8988T (cell line): ENCODE measurements around the gene JAML.

Experiments
- DNase-seq: peaks from one replicate; pipeline ENCODE4 v3.0.0; 2011

The JAML gene

DNA sequence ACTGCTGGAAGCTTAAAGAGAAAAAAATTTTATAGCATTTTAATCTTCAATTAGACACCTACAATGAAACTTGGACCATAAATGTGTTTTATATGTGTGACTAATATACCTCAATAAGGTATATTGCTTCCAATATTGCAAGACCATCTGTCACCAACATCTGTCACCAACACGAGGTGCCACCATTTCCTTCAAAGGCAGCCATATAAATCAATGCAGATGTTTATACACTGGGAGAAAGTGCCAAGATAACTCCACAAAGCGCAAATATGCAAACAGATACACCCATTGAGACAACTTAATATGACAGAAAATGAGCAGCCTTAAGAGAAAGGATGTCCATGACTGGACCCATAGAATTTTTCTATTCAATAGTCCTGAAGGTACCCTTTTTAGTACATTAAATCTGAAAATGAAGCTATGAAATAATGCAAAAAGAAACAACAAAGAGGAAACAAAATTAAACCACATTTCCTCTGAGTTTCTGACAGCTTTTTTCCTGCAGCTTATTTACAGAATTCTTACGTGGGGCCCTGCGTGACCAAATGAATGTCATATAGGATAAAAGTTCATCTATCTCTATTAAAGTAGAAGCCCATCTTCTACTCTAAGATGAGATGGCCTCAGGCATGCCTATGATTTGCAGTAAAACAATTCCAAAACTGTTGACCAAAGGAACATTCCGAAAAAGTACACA lies 14.8 kb upstream of the JAML start:
- no peak for DNase-seq

DNA sequence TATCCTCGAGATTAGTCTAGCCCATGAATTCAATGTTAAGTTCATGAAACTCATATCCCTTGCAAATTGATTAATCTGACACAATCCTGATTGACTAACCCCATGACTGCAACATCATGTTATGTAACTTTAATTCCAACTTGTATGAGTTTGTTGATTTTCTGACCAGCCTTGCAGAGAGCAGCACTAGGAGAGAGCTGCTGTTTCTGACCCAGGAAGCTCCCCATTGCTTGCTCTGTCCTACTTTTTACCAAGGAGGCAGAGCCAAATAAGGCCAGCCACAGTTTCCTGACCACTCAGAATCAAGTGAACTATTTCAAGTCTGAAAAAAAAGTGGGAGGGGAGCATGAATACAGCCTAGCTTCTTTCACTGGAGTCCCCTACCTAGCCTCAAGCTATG lies 14.1 kb upstream of the JAML start:
- no peak for DNase-seq

DNA sequence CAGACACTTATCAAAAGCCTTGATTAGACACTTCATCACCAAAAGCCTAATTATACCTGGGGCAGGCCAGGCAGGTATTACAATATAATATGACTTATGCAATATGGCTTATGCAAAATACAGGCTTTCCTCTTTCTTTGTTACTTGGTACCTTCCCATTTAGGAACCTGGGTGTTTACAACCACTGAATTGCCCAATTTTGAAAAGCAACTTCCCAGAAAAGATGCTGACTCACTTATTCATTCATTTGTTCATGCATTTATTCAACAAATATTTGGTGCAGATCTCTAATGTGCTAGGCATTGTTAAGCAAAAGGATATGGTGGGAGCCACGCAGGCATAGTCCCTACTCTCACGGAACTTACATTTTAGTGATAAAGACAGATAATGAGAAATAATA lies 13.6 kb upstream of the JAML start:
- DNase-seq: no peak

- no peak for DNase-seq
Measured at GRCh38 chr11:118236170-118236569, 11.4 kb upstream of the JAML start.

- DNase-seq: no peak
Measured at GRCh38 chr11:118234833-118235232, 10.0 kb upstream of the JAML start.

DNA sequence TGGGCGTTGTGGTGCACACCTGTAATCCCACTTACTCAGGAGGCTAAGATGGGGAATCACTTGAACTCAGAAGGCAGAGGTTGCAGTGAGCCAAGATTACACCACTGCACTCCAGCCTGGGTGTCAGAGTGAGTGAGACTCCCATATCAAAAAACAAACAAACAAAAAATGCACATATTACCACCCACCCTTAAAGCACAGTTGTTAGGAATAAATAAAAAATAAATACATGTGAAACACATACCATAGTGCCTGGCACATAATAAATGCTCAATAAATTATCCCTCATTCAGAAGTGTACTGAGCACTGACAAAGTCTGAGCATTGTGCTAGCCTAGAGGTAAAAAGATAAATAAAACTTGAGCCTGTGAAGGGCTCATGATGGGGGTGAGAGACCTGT lies 9.0 kb upstream of the JAML start:
- DNase-seq: no peak

DNA sequence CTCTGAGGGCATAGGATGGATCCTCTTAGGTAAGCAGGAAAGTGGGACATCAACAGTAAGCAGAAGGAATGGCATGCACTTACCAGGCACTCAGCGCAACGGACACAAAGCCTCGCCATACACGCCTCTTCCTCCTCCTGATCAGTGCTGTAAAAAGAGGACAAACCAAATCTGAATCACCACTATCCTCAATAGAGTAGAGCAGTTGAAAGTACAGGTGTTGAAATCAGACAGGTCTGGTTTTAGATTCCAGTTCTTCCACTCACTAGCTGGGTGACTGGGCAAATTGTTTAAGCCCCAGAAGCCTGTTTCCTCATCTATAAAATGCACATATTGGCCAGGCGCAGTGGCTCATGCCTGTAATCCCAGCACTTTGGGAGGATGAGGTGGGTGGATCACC lies 8.6 kb upstream of the JAML start:
- no peak for DNase-seq

DNA sequence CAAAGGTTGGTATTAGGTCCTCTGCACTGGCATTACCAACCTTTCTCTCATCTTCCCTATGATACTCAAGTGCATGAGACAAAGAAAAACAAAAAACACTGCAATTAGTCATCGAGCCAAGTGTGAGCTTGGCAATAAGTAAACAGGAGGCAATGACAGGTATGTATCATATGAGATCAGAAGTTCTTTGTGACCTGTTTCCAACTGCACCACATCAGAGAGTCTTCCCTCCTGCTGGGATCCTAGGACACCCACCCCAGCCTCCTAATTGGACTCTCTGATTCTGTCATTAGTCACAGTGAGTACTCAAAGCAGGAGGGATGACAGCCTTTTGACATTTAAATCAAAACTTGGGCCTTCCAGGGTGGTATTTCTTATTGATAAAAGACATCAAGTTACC lies 7.8 kb upstream of the JAML start:
- DNase-seq: no peak

GRCh38 chr11:118231461-118231860 lies 6.7 kb upstream of the JAML start:
- no peak for DNase-seq

- DNase-seq: no peak
Measured at GRCh38 chr11:118230088-118230487, 5.3 kb upstream of the JAML start.

DNA sequence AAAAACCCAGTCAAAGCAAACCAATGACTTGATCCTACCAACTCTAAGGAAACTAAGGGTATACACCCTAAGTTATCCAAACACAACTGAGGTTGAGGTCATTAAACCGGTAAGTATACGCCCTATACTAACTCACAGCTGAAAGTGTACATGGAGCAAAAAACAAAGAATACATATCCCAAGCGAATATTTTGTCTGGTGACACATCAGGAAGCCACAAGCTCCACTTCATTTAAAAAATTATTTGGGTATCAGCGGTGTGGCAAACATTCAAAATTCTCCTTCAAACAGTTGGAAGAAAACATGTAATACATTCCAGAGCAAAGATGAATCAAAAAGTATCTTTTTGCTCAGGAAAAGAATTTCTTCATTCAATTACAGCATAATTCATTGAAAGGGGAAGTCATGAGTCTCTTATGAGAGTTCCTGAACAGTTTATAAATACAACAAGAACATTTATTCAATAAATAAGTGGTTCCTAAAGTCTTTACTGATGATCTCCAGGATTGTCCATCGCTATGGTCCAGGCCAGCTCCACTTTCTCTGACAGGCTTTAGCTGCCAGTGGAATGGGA lies 4.5 kb upstream of the JAML start:
- no peak for DNase-seq

DNA sequence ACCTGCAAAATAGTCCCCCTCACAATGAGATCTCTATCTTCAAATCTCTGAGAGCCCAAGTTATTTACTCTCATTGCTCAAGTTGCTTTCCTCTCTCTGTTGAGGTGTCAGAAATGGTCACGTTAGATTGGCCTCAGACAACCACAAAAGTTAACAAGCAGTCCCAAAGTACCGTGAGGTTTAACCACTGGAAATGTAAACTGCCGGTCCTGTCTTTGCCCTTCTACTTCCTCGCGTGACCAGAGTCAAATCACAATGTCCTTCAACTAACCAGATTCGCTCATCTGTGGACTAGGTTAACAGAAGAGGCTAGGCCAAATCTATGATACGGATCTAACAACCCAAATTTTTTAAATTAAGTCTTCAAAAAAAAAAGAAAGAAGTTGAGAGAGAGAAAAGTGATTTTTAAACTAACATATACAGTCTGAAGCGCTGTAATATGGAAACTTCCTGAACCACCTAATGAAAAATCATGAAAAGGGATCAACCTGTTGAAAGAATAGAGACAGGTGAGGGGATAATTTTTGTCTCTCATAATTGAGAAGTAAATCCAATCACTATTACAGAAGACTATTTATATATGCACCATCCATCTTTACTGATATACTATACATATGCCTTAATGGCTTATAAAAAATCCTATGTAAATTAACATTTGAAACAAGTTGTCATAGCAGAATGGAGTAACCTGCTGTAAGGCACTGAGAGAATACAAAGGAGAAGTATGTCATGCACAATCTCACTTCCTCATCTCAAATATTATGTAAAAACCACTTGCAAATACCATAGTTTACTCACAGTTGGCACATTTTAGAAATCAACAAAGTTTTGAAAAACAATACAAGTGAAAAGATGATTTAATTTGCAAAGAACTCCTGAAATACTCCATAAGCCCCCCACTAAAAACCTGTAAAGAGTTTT lies 3.3 kb upstream of the JAML start:
- no peak for DNase-seq

DNA sequence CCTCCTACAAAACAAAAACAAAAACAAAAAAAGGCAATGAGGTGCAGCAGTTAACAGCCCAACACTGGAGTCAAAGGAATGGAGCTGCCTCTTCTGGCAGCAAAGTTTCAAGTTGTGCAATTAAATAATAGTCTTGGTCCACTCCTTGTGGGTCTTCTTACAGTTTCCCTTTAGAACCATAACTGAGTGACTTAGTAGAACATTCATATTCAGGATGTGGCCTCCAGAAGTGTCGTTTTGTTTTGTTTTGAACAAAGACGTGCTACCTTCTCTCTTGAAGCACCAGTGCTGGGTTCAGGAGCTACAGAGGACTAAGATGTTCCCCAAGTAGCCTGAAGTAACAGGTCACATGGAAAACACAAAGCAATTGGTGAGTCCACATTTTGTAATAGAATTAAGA lies 2.0 kb upstream of the JAML start:
- DNase-seq: no peak

DNA sequence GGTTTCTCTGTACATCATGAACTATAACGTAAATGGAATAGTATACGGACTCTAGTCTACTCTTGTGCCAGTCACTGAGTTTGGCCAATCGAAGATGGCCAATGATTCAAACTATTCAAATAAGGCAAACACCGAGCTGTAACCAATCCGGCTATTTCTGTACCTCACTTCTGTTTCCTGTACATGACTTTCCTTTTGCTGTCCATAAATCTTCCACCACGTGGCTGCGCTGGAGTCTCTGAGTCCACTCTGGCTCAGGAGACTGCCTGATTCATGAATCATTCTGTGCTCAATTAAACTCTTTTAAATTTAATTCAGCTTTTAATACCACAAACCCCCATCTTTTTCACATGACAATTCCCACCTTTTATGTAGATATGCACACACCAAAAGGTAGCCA lies 1.5 kb upstream of the JAML start:
- no peak for DNase-seq

DNA sequence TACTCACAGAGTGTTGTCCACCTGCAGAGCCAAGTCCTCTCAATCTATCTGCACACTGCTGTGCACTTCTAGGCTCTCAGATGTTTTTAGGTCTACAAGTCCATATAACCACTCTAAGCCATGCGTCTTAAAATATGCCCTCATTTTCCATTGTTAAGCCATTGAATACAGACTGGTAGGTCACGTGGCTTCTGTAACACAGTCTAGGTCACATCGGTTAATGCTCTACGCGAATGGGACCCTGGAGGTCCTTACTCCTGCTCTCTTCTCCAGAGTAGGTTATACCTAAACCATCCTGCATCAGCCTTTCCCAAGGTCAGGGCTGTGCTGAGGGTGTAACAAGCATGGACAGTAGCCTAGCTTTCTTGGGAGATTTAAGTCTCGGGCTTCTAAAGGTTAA lies 819 bp downstream of the JAML start:
- DNase-seq: no peak

DNA sequence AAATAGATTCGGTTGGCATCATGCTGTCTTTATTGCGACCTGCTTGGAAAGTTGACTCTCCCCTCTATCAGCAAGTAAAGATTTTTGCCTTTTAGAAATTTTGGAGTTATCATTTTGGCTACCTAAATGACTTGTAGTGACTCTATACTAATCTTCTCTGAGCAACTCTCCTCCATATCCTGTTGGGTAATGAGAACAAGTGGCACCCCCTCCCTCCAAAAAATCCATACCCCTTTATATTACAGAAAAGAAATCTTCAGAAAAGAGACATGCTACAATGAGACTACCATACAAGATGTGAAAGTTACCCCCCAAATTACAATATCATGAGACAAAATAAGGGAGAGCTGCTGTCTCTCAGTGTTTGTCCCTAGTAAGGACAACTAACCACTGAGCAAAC lies 1.2 kb downstream of the JAML start:
- DNase-seq: no peak

DNA sequence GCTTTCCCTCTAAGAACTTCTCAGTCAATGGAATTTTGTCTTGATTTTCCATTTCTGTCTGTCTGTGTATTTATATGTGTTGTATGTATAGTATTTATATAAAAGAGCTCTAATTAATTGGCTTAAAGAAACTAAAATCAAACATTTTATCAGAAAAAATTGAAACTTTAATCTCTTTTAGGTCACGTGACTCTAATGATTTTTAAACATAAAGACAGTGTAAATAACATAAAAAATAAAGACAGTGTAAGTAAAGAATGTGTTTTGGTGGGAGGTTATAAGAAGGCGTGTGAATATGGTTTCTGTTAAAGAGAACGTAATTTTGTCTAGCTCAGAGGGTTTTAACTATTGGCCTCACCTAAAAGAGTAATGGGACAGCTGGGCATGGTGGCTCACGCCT lies 2.4 kb downstream of the JAML start:
- no peak for DNase-seq

DNA sequence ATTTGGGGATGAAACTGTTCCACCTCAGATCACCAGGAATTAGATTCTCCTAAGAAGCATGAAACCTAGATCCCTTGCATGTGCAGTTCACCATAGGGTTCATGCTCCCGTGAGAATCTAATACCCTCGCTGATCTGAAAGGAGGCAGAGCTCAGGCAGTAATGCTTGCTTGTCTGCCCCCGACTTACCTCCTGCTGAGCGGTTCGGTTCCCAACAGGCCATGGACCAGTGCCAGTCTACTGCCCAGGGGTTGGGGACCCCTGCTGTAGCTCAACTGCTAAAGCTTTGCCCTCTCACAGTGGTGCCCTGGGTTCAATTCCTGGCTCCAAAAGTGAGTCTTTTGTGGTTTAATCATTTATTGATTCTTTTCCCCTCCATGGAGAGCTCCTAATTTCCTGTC lies 3.4 kb downstream of the JAML start:
- no peak for DNase-seq

DNA sequence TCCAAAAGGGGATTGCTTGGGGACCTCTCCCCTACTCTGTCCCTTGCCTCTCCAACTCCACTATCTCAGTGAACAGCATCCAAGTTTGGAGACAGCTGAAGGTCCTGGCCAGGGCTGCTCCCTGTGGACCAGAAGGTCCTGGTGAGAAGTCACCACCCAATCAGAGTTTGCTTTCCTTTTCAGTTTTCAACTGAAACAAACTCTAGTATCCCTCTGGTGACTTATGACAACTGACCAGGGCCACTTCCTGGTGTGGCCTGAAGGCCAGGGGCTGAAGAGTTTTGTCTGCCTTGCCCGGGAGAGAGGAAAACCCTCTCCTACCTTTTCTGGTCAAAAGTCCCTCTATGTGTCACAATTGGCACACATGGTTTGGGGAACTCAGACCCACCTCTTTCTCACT lies 5.1 kb downstream of the JAML start:
- DNase-seq: no peak

- DNase-seq: no peak
Measured at GRCh38 chr11:118219244-118219643, 5.6 kb downstream of the JAML start.

GRCh38 chr11:118217575-118217974 lies 7.2 kb downstream of the JAML start:
- no peak for DNase-seq

DNA sequence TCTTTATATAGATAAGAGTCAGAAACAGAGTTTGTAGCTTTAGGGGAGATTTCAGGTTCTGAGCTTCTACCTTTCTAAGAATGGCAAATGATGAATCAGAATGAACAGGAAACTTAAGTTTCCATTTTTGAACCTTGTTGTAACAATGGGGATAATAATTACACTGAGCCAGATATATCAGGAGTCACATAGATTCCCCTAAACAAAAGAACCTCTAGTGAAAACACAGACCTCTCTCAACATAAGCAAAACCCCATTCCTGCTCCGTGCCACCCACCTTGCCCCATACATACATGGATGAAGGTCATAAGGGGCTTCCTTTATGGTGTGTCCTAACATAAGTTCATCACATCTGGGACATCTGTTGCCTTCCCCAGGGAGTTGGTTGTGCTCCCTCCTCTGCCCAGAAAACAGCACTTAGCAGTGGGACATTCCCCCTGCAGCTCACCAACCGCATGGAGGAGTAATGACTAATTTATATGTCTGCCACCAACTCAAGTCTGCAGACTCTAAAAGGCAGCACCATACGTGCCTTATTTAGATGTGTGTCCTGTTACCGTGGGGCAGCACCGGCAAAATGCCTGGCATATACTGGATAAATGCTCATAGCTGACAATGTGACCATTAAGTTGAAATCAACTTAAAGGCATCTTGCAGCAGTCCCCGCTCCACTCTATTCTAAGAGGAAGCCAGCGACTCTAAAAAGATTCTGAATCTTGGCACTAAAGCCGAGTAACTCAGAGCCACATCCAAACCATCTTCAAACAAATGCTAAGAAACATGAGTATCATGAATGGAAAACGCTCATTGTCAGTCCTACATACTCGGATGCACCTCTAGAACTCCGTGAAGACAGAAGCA lies 8.0 kb downstream of the JAML start:
- no peak for DNase-seq

DNA sequence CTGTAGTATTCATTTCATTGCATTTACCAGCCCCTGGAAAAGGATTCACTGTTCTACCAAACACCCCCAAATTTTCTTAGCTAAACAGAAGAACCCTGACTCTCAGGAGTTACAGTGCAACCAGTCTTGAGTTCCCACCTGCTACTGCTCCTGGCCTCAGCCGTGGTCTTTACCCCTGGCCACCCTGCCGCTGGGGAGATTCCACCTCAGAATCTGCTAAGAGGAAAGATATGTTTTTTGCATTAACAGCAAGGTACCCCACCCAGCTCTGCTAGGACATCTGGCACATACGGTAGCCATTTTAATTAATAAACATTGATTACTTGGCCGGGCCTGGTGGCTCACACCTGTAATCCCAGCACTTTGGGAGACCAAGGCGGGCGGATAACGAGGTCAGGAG lies 9.0 kb downstream of the JAML start:
- no peak for DNase-seq
